GM19193 (cell line): ENCODE results near the gene CYP17A1.

Source experiments
- POLR2A ChIP-seq: IDR thresholded peaks from 4 replicates; pipeline ENCODE4 v1.6.1; 2011; ENCODE audit not compliant: insufficient read depth, insufficient read length; ENCODE audit errors: extremely low read depth

CYP17A1 gene

DNA sequence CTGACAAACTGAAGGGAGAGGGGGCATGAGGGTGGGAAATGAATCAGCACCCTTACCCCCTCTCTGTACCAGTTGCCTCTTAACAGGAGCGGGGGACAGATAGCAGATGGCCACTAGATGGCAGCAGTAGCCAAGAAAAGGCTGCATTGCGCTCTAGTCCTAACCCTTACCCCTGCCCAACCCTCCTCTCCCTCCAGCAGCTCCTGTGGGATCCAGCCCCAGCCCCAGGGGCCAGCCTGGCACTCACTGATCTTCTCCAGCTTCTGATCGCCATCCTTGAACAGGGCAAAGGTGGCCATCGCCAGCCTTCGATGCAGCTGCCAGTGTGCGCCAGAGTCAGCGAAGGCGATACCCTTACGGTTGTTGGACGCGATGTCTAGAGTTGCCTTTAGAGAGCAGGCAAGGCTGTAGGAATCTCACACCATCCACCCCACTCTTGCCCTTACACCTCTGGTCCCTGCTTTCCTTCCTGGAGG is 2.2 kb downstream of the CYP17A1 start:
- TF ChIP-seq POLR2A, result no peak

- TF ChIP-seq POLR2A, result no peak
Measured at GRCh38 chr10:102834143-102834542, 3.1 kb downstream of the CYP17A1 start.

DNA sequence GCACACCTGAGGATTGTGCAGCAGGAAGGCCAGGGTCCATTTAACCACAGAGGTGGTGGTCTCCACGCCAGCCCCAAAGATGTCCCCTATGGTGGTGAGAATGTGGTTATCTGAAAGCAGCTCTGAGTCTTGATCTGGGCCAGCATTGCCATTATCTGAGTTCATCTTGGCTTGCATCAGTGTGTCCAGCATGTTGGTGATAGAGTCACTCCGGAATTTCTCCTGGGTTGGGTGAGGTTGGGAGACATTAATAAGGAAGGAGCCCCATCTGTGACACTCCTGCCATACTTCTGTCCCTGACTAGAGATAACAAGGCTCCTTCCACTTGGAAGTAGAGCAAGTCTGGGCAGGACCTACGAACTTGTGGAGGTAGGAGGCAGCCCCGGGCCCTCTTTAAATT is 4.2 kb downstream of the CYP17A1 start:
- no peak for TF ChIP-seq POLR2A

DNA sequence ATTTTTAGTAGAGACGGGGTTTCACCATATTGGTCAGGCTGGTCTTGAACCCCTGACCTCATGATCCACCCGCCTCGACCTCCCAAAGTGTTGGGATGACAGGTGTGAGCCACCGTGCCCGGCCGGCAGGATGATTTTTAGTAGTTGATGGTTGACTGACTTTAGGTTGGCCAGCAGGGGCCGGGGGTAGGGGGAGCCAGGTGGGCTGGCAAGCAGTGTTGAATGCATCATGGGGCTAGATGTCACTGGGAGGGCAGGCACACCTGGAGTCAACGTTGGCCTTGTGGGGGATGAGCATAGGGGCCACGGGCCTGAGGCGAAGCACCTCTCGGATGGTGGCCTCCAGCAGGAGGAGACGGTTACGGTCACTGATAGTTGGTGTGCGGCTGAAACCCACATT is 5.0 kb downstream of the CYP17A1 start:
- no peak for TF ChIP-seq POLR2A

- no peak for TF ChIP-seq POLR2A
Measured at GRCh38 chr10:102831322-102832071, 5.7 kb downstream of the CYP17A1 start.

DNA sequence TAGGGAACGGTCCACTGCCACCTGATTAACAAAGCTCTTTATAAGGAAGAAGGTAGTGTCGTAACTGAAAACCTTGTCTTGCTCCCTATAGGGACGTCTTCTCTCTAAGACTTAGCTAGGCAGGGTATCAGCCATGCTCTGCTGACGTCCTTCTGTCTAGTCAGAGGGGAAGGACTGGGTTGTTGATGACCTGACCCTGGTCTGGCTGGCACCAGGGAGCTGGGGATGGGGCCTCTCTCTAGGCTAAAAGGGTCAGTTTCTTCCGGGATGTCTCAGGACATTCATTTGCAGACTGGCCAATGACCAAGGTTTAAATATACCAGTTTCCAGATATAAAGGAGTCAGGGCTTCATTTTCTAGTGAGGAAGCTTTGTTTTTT is 9.6 kb downstream of the CYP17A1 start:
- TF ChIP-seq POLR2A, result no peak

DNA sequence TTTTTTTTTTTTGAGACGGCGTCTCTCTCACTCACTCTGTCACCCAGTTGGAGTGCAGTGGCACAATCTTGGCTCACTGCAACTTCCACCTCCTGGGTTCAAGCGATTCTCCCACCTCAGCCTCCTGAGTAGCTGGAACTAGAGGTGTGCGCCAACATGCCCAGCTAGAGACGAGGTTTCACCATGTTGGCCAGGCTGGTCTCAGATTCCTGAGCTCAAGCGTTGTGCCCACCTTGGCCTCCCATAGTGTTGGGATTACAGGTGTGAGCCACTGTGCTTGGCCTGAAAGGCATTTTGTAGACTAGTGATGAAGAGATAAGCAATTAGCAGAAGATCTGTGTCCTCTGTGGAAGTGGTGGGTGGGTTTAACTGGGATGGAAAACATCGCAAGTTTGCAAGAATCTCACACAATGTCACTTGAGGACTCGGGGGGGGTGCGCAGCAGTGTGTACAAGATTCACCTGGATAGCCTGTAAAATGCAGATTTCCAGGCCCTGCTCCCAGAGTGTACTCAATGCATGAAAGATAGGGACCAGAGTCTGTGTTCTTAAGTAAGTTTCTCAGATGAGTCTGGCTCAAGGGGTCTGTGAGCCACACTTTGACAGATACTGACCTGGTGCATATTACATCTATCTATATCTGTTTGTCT is 10.9 kb downstream of the CYP17A1 start:
- no peak for TF ChIP-seq POLR2A

GRCh38 chr10:102824664-102825063 is 12.5 kb downstream of the CYP17A1 start:
- TF ChIP-seq POLR2A, result no peak

DNA sequence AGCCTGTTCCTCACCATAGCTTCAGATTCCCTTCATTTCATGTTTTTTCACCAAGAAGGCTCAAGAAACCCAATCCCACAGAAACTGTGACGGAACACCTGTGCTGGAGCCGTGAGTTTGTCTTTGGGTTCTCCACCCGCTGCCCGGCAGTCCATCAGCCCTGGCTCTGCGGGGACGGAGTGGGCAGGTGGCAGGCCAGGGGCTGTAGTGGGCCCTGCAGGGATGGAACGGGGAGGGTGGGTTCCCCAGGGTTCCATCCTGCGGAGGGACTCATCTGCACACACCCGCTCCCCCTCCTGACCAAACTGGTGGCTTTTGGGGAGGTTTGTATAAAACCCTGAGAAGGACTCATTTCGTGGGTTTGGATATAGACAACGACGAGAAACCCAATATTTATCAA is 15.0 kb downstream of the CYP17A1 start:
- TF ChIP-seq POLR2A, result no peak

DNA sequence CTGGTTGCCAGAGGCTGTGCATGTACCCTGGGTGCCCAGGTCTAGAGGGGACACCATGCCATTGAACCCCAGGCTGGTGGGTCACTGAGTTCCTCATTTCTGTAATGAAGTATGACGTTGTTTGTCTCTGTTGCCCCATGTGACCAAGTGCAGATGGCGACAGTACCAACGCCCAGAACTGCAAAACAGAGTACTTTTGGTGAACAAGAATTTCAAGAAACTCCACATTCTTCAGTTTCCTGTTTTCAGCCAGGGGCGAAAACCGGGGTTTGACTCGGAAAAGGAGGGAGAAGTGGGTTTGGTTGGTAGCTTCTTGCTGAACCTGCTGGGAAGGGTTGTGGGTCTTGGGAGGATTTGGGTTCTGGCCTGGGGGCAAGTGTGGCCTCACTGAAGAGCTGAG is 18.2 kb downstream of the CYP17A1 start:
- no peak for TF ChIP-seq POLR2A

DNA sequence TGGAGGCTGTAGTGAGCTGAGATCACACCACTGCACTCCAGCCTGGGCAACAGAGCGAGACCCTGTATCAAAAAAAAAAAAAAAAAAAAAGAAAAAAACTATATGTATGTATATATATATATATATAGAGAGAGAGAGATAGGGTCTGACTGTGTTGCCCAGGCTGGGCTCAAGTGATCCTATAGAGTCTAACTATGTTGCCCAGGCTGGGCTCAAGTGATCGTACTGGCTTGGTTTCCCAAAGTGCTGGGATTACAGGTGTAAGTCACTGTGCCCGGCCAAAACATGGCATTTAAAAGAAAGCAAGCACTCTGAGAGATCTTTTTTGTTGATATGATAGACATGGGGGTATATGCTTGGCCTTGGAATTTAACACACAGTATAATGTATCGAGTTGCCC is 20.0 kb downstream of the CYP17A1 start:
- TF ChIP-seq POLR2A, result no peak

GRCh38 chr10:102815790-102816549 is 21.2 kb downstream of the CYP17A1 start:
- TF ChIP-seq POLR2A, result no peak

GRCh38 chr10:102814873-102815661 is 22.1 kb downstream of the CYP17A1 start:
- no peak for TF ChIP-seq POLR2A

- no peak for TF ChIP-seq POLR2A
Measured at GRCh38 chr10:102814453-102814871, 22.8 kb downstream of the CYP17A1 start.
